Transverse colon (tissue), 4 donors: ENCODE measurements around the gene PCDHB15.
"Not testable (repeated sequence)": the region's sequence is repeated elsewhere in the genome, so short reads cannot be mapped to it uniquely, and the experiment has no call there.

Experiments
- CTCF ChIP-seq, 5 experiments: fragments of 200-600 bp in 3 of 5; fragments of 450-650 bp in 2 of 5; sonication (generic) in 3 of 5; IDR thresholded peaks; 1 replicate in 2 of 5; 2 replicates in 3 of 5; pipeline ENCODE4 v1.5.1; 2016 to 2017; ENCODE audit warnings: antibody characterized with exemption in 5 of 5, inconsistent platforms in 3 of 5, mild to moderate bottlenecking in 2 of 5, moderate library complexity in 1 of 5
- EP300 ChIP-seq: sonication (generic); formaldehyde crosslinking; IDR thresholded peaks from one replicate; pipeline ENCODE4 v1.6.1; 2017; ENCODE audit warnings: antibody characterized with exemption, low read depth
- POLR2A ChIP-seq: fragments of 450-650 bp; IDR thresholded peaks from one replicate; pipeline ENCODE4 v1.6.1; 2016; ENCODE audit warnings: antibody characterized with exemption, mild to moderate bottlenecking, moderate library complexity
- POLR2AphosphoS5 ChIP-seq, 3 donors: sonication (generic); formaldehyde crosslinking; IDR thresholded peaks; one replicate each; pipeline ENCODE4 v1.6.1; 2016; ENCODE audit warnings: antibody characterized with exemption in 3 of 3

DNA sequence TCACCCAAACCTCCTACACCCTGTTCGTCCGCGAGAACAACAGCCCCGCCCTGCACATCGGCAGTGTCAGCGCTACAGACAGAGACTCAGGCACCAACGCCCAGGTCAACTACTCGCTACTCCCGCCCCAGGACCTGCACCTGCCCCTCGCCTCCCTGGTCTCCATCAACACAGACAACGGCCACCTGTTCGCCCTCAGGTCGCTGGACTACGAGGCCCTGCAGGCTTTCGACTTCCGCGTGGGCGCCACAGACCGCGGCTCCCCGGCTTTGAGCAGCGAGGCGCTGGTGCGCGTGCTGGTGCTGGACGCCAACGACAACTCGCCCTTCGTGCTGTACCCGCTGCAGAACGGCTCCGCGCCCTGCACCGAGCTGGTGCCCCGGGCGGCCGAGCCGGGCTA is 44.1 kb upstream of the PCDHB15 start:
- not testable (repeated sequence) for TF ChIP-seq CTCF (IDR thresholded peaks at IDR 0.05); POLR2A; POLR2AphosphoS5 (IDR thresholded peaks at IDR 0.05); EP300
